GM23338 (cell line): Measurements from ENCODE around the gene CPLANE2. TPM values are rescaled to one million over a fixed set of nuclear protein-coding genes. Genes with fewer than 3 reads are reported as not detected.

Experiments used
- ATAC-seq: fragments of 200-7000 bp; cut with Tn5 transposase; 3 replicates; pipeline ENCODE4 v1.9.1; 2020
- DNase-seq: peaks from one replicate; pipeline ENCODE4 v3.0.0-alpha.2; 2015; ENCODE audit warnings: low spot score
- H2AFZ ChIP-seq: fragments of 200-600 bp; sonication (generic); 2 replicates; pipeline ENCODE4 v1.8.0; 2016; ENCODE audit warnings: antibody characterized with exemption, mild to moderate bottlenecking, moderate library complexity
- H3F3A ChIP-seq: fragments of 200-600 bp; sonication (generic); replicated peaks from 2 replicates; pipeline ENCODE4 v1.8.0; 2017; ENCODE audit warnings: antibody characterized with exemption, mixed run types, low read depth
- H3K27ac ChIP-seq: fragments of 200-600 bp; sonication (generic); 2 replicates; pipeline ENCODE4 v1.6.1; 2016; ENCODE audit warnings: low read depth
- H3K27me3 ChIP-seq: fragments of 200-600 bp; sonication (generic); 2 replicates; pipeline ENCODE4 v1.8.0; 2016; ENCODE audit warnings: mild to moderate bottlenecking, mixed run types, moderate library complexity; ENCODE audit not compliant: insufficient read depth
- H3K36me3 ChIP-seq: fragments of 200-600 bp; sonication (generic); 2 replicates; pipeline ENCODE4 v1.8.0; 2016; ENCODE audit warnings: mild to moderate bottlenecking; ENCODE audit not compliant: insufficient read depth
- H3K4me1 ChIP-seq: fragments of 200-600 bp; sonication (generic); 2 replicates; pipeline ENCODE4 v1.8.0; 2016; ENCODE audit warnings: mild to moderate bottlenecking, moderate library complexity; ENCODE audit not compliant: insufficient read depth
- H3K4me2 ChIP-seq: fragments of 200-600 bp; sonication (generic); 2 replicates; pipeline ENCODE4 v1.7.1; 2017; ENCODE audit warnings: mixed run types
- H3K4me3 ChIP-seq: fragments of 200-600 bp; sonication (generic); 2 replicates; pipeline ENCODE4 v1.6.1; 2016; ENCODE audit warnings: mixed run types
- H3K79me2 ChIP-seq: fragments of 200-600 bp; sonication (generic); replicated peaks from 2 replicates; pipeline ENCODE4 v1.8.0; 2017; ENCODE audit warnings: mild to moderate bottlenecking; ENCODE audit not compliant: insufficient read depth
- H3K9me2 ChIP-seq: fragments of 200-600 bp; sonication (generic); 2 replicates; pipeline ENCODE4 v1.8.0; 2017; ENCODE audit not compliant: insufficient read depth
- H4K20me1 ChIP-seq: fragments of 200-600 bp; sonication (generic); replicated peaks from 2 replicates; pipeline ENCODE4 v1.8.0; 2017; ENCODE audit warnings: mild to moderate bottlenecking; ENCODE audit not compliant: insufficient read depth
- H3K27ac Mint-ChIP-seq: 2 replicates; pipeline ENCODE4 v1.8.0; 2020; ENCODE audit warnings: inconsistent platforms, mild to moderate bottlenecking, moderate library complexity, mixed read lengths
- H3K27me3 Mint-ChIP-seq: 3 replicates; pipeline ENCODE4 v1.8.0; 2022; ENCODE audit warnings: low read depth, mild to moderate bottlenecking, moderate library complexity, mixed read lengths, inconsistent platforms; ENCODE audit not compliant: insufficient read depth, poor library complexity
- H3K36me3 Mint-ChIP-seq: 3 replicates; pipeline ENCODE4 v1.8.0; 2021; ENCODE audit warnings: low read depth, mild to moderate bottlenecking, inconsistent platforms, moderate library complexity, mixed read lengths
- H3K4me1 Mint-ChIP-seq: 3 replicates; pipeline ENCODE4 v1.8.0; 2020; ENCODE audit warnings: mild to moderate bottlenecking, inconsistent platforms, mixed read lengths
- H3K4me3 Mint-ChIP-seq: 3 replicates; pipeline ENCODE4 v1.8.0; 2021; ENCODE audit warnings: moderate library complexity, mild to moderate bottlenecking, inconsistent platforms, mixed read lengths
- H3K9me3 Mint-ChIP-seq: 3 replicates; pipeline ENCODE4 v1.8.0; 2020; ENCODE audit warnings: moderate library complexity, mild to moderate bottlenecking, inconsistent platforms, mixed read lengths
- CREB1 ChIP-seq: fragments of 250-450 bp; sonication (Bioruptor Pico); IDR thresholded peaks from 2 replicates; pipeline ENCODE4 v1.5.0; 2020; ENCODE audit warnings: low read depth, mild to moderate bottlenecking, moderate library complexity
- EZH2 ChIP-seq: fragments of 200-600 bp; sonication (generic); IDR thresholded peaks from one replicate; pipeline ENCODE4 v1.8.0; 2017; ENCODE audit warnings: antibody characterized with exemption, mild to moderate bottlenecking, low read depth; ENCODE audit not compliant: unreplicated experiment
- EZH2phosphoT487 ChIP-seq: fragments of 200-600 bp; sonication (generic); IDR thresholded peaks from one replicate; pipeline ENCODE4 v1.8.1; 2018; ENCODE audit warnings: antibody characterized with exemption; ENCODE audit not compliant: unreplicated experiment
- JUNB ChIP-seq: IDR thresholded peaks from one replicate; pipeline ENCODE4 v1.6.1; 2016; ENCODE audit warnings: antibody characterized with exemption; ENCODE audit not compliant: unreplicated experiment
- POLR2AphosphoS5 ChIP-seq: IDR thresholded peaks from 2 replicates; pipeline ENCODE4 v1.6.1; 2016; ENCODE audit warnings: antibody characterized with exemption, low read depth
- ZNF114 ChIP-seq: fragments of 250-450 bp; sonication (Bioruptor Pico); IDR thresholded peaks from 2 replicates; pipeline ENCODE4 v1.5.0; 2020; ENCODE audit warnings: mild to moderate bottlenecking, moderate library complexity
- ZNF331 ChIP-seq: fragments of 250-450 bp; sonication (Bioruptor Pico); IDR thresholded peaks from 2 replicates; pipeline ENCODE4 v1.5.0; 2020; ENCODE audit warnings: low read depth, mild to moderate bottlenecking, moderate library complexity
- polyA plus RNA-seq: library from polyadenylated mRNA; unstranded; fragments of >200 nt; fragmentation: Nextera tagmentation; extraction: Ambion mirVana; gene quantifications from 2 replicates; pipeline ENCODE4 v1.2.1, GENCODE V29; 2016
- total RNA-seq: library from RNA; depleted of rRNA; stranded (reverse); fragments of >200 nt; shearing (Covaris generic); gene quantifications from 2 replicates; pipeline ENCODE4 v1.2.3, GENCODE V29; 2014
- TF ChIP-seq, protein P1 (sequence below), 2 experiments: fragments of 200-600 bp in 1 of 2; sonication (generic) in 1 of 2; conservative IDR thresholded peaks; 2 replicates each; pipeline versions ENCODE4 v1.5.1 to v1.6.1; 2016 to 2017; ENCODE audit warnings: antibody characterized with exemption in 2 of 2, low read depth in 2 of 2, mild to moderate bottlenecking in 2 of 2, moderate library complexity in 1 of 2
- TF ChIP-seq, protein P2 (sequence below): IDR thresholded peaks from one replicate; pipeline ENCODE4 v1.6.1; 2018; ENCODE audit warnings: antibody characterized with exemption; ENCODE audit not compliant: unreplicated experiment
- TF ChIP-seq, protein P3 (sequence below): fragments of 250-450 bp; sonication (Bioruptor Pico); IDR thresholded peaks from 2 replicates; pipeline ENCODE4 v1.5.0; 2020; ENCODE audit warnings: mild to moderate bottlenecking, moderate library complexity

Gene CPLANE2
- total and polyA plus RNA-seq, 2 experiments from 2014 or later: 0.44 to 1.8 TPM

DNA sequence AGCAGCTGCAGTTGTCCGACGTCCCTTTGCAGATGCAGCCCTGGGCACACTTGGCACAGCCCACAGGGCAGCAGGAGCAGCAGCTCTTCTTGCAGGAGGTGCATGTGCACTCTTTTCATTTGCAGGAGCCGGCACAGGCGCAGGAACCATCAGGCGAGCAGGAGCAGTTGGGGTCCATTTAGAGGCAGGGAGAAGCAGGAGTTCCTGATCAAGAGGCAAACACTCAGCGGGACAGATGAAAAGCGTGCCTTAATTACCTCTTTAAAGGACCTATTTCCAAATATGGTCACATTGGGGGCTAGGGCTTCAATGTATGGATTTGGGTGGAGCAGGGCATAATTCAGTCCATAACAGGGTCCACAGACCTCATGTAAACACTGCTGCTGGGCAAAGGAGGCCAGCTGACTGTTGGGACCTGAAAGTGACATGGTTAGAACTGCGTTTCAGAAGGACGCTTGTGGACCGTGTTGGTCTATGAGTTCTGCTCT, 4.3 kb upstream of the CPLANE2 start:
- no peak overlapping the region; the same call in 1 of the 2 replicates for H3K27ac Mint-ChIP-seq
- no peak for ATAC-seq
- Histone ChIP-seq H2AFZ (no peak overlapping the region; the same call in 1 of the 2 replicates), H4K20me1 (no peaks in the 10 kb centered on the region; the same call in 1 of the 2 replicates), H3K36me3 (no peaks in the 10 kb centered on the region), H3K4me1 (peaks cover 2% of the 10 kb centered on the region), H3K27ac (no peak overlapping the region), H3K27me3 (no peaks in the 10 kb centered on the region), H3K4me2 (no peak overlapping the region), H3K9me2 (no peaks in the 10 kb centered on the region), H3K4me3 (no peak overlapping the region), H3K79me2 (no peaks in the 10 kb centered on the region), H3F3A (no peaks in the 10 kb centered on the region; the same call in 1 of the 2 replicates)
- peaks cover 8% of the 10 kb centered on the region for H3K27me3 Mint-ChIP-seq
- H3K9me3 Mint-ChIP-seq: no peaks in the 10 kb centered on the region
- no peak overlapping the region; the same call in 2 of the 3 replicates for H3K4me3 Mint-ChIP-seq
- no peak for TF ChIP-seq CREB1 (CRISPR knock-in tag)
- no peak for TF ChIP-seq POLR2AphosphoS5
- TF ChIP-seq EZH2phosphoT487: no peak
- TF ChIP-seq JUNB: no peak
- TF ChIP-seq, protein P1, sequence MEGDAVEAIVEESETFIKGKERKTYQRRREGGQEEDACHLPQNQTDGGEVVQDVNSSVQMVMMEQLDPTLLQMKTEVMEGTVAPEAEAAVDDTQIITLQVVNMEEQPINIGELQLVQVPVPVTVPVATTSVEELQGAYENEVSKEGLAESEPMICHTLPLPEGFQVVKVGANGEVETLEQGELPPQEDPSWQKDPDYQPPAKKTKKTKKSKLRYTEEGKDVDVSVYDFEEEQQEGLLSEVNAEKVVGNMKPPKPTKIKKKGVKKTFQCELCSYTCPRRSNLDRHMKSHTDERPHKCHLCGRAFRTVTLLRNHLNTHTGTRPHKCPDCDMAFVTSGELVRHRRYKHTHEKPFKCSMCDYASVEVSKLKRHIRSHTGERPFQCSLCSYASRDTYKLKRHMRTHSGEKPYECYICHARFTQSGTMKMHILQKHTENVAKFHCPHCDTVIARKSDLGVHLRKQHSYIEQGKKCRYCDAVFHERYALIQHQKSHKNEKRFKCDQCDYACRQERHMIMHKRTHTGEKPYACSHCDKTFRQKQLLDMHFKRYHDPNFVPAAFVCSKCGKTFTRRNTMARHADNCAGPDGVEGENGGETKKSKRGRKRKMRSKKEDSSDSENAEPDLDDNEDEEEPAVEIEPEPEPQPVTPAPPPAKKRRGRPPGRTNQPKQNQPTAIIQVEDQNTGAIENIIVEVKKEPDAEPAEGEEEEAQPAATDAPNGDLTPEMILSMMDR (conservative IDR thresholded peaks at IDR 0.05; ENCODE audit: low read depth in 2 of 2): no peak
- TF ChIP-seq, protein P2, sequence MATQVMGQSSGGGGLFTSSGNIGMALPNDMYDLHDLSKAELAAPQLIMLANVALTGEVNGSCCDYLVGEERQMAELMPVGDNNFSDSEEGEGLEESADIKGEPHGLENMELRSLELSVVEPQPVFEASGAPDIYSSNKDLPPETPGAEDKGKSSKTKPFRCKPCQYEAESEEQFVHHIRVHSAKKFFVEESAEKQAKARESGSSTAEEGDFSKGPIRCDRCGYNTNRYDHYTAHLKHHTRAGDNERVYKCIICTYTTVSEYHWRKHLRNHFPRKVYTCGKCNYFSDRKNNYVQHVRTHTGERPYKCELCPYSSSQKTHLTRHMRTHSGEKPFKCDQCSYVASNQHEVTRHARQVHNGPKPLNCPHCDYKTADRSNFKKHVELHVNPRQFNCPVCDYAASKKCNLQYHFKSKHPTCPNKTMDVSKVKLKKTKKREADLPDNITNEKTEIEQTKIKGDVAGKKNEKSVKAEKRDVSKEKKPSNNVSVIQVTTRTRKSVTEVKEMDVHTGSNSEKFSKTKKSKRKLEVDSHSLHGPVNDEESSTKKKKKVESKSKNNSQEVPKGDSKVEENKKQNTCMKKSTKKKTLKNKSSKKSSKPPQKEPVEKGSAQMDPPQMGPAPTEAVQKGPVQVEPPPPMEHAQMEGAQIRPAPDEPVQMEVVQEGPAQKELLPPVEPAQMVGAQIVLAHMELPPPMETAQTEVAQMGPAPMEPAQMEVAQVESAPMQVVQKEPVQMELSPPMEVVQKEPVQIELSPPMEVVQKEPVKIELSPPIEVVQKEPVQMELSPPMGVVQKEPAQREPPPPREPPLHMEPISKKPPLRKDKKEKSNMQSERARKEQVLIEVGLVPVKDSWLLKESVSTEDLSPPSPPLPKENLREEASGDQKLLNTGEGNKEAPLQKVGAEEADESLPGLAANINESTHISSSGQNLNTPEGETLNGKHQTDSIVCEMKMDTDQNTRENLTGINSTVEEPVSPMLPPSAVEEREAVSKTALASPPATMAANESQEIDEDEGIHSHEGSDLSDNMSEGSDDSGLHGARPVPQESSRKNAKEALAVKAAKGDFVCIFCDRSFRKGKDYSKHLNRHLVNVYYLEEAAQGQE: no peak
- no peak for TF ChIP-seq ZNF331 (CRISPR knock-in tag)
- no peak for TF ChIP-seq EZH2
- TF ChIP-seq, protein P3, sequence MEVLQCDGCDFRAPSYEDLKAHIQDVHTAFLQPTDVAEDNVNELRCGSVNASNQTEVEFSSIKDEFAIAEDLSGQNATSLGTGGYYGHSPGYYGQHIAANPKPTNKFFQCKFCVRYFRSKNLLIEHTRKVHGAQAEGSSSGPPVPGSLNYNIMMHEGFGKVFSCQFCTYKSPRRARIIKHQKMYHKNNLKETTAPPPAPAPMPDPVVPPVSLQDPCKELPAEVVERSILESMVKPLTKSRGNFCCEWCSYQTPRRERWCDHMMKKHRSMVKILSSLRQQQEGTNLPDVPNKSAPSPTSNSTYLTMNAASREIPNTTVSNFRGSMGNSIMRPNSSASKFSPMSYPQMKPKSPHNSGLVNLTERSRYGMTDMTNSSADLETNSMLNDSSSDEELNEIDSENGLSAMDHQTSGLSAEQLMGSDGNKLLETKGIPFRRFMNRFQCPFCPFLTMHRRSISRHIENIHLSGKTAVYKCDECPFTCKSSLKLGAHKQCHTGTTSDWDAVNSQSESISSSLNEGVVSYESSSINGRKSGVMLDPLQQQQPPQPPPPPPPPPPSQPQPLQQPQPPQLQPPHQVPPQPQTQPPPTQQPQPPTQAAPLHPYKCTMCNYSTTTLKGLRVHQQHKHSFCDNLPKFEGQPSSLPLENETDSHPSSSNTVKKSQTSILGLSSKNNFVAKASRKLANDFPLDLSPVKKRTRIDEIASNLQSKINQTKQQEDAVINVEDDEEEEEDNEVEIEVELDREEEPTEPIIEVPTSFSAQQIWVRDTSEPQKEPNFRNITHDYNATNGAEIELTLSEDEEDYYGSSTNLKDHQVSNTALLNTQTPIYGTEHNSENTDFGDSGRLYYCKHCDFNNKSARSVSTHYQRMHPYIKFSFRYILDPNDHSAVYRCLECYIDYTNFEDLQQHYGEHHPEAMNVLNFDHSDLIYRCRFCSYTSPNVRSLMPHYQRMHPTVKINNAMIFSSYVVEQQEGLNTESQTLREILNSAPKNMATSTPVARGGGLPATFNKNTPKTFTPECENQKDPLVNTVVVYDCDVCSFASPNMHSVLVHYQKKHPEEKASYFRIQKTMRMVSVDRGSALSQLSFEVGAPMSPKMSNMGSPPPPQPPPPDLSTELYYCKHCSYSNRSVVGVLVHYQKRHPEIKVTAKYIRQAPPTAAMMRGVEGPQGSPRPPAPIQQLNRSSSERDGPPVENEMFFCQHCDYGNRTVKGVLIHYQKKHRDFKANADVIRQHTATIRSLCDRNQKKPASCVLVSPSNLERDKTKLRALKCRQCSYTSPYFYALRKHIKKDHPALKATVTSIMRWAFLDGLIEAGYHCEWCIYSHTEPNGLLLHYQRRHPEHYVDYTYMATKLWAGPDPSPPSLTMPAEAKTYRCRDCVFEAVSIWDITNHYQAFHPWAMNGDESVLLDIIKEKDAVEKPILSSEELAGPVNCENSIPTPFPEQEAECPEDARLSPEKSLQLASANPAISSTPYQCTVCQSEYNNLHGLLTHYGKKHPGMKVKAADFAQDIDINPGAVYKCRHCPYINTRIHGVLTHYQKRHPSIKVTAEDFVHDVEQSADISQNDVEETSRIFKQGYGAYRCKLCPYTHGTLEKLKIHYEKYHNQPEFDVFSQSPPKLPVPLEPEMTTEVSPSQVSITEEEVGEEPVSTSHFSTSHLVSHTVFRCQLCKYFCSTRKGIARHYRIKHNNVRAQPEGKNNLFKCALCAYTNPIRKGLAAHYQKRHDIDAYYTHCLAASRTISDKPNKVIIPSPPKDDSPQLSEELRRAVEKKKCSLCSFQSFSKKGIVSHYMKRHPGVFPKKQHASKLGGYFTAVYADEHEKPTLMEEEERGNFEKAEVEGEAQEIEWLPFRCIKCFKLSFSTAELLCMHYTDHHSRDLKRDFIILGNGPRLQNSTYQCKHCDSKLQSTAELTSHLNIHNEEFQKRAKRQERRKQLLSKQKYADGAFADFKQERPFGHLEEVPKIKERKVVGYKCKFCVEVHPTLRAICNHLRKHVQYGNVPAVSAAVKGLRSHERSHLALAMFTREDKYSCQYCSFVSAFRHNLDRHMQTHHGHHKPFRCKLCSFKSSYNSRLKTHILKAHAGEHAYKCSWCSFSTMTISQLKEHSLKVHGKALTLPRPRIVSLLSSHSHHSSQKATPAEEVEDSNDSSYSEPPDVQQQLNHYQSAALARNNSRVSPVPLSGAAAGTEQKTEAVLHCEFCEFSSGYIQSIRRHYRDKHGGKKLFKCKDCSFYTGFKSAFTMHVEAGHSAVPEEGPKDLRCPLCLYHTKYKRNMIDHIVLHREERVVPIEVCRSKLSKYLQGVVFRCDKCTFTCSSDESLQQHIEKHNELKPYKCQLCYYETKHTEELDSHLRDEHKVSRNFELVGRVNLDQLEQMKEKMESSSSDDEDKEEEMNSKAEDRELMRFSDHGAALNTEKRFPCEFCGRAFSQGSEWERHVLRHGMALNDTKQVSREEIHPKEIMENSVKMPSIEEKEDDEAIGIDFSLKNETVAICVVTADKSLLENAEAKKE (CRISPR knock-in tag): no peak
- TF ChIP-seq ZNF114 (CRISPR knock-in tag): no peak
- no peaks in the 10 kb centered on the region for H3K36me3 Mint-ChIP-seq
- peak; percentile 25 for DNase-seq
- peaks cover 13% of the 10 kb centered on the region; the same call in 2 of the 3 replicates for H3K4me1 Mint-ChIP-seq
